H9 (cell line): Measurements from ENCODE around the gene KDM2B. TPM values are rescaled to one million over a fixed set of nuclear protein-coding genes. Genes with fewer than 3 reads are reported as not detected.

ENCODE experiments used
- DNase-seq: peaks from one replicate; pipeline ENCODE4 v3.0.0-alpha.2; 2017
- H2AFZ ChIP-seq: one replicate; pipeline ENCODE4 v1.6.1; 2013; ENCODE audit warnings: mild to moderate bottlenecking, low read length, control low read depth, moderate library complexity
- H2AK5ac ChIP-seq: 2 replicates; pipeline ENCODE4 v1.6.1; 2013; ENCODE audit warnings: low read length, control low read depth, mixed read lengths; ENCODE audit not compliant: insufficient read length
- H2BK120ac ChIP-seq: one replicate; pipeline ENCODE4 v1.6.1; 2013; ENCODE audit warnings: low read depth, mild to moderate bottlenecking, low read length, control low read depth, inconsistent platforms; ENCODE audit not compliant: poor library complexity, severe bottlenecking
- H2BK12ac ChIP-seq: 2 replicates; pipeline ENCODE4 v1.6.1; 2013; ENCODE audit warnings: low read length, control low read depth, mixed read lengths, low read depth; ENCODE audit not compliant: insufficient read length
- H2BK15ac ChIP-seq: 2 replicates; pipeline ENCODE4 v1.6.1; 2013; ENCODE audit warnings: low read depth, low read length, control low read depth
- H2BK20ac ChIP-seq: one replicate; pipeline ENCODE4 v1.6.1; 2013; ENCODE audit warnings: low read depth, mild to moderate bottlenecking, low read length, control low read depth, inconsistent platforms; ENCODE audit not compliant: poor library complexity, severe bottlenecking
- H2BK5ac ChIP-seq: 2 replicates; pipeline ENCODE4 v1.6.1; 2013; ENCODE audit warnings: low read length, control low read depth, mixed read lengths; ENCODE audit not compliant: insufficient read length
- H3K14ac ChIP-seq: 2 replicates; pipeline ENCODE4 v1.6.1; 2013; ENCODE audit warnings: low read length, control low read depth; ENCODE audit not compliant: insufficient read depth
- H3K18ac ChIP-seq: 2 replicates; pipeline ENCODE4 v1.6.1; 2013; ENCODE audit warnings: low read depth, mild to moderate bottlenecking, mixed read lengths, low read length, control low read depth; ENCODE audit not compliant: insufficient read length
- H3K23ac ChIP-seq: 2 replicates; pipeline ENCODE4 v1.6.1; 2013; ENCODE audit warnings: low read length, control low read depth, mixed read lengths, low read depth; ENCODE audit not compliant: insufficient read length
- H3K23me2 ChIP-seq: 2 replicates; pipeline ENCODE4 v1.6.1; 2013; ENCODE audit warnings: low read depth, mild to moderate bottlenecking, mixed read lengths, low read length, control low read depth; ENCODE audit not compliant: insufficient read length, poor library complexity, severe bottlenecking
- H3K27ac ChIP-seq: 2 replicates; pipeline ENCODE4 v1.5.1; 2013; ENCODE audit warnings: low read length, control low read depth, mixed read lengths, low read depth; ENCODE audit not compliant: insufficient read length
- H3K27me3 ChIP-seq: 2 replicates; pipeline ENCODE4 v1.6.1; 2013; ENCODE audit warnings: low read length, control low read depth, inconsistent platforms; ENCODE audit not compliant: insufficient read depth
- H3K4ac ChIP-seq: 2 replicates; pipeline ENCODE4 v1.6.1; 2013; ENCODE audit warnings: low read depth, mild to moderate bottlenecking, control low read depth, inconsistent platforms, low read length, moderate library complexity
- H3K4me1 ChIP-seq: 2 replicates; pipeline ENCODE4 v1.6.1; 2013; ENCODE audit warnings: low read length, control low read depth, inconsistent platforms; ENCODE audit not compliant: insufficient read depth
- H3K4me2 ChIP-seq: 2 replicates; pipeline ENCODE4 v1.6.1; 2013; ENCODE audit warnings: low read length, control low read depth, mixed read lengths; ENCODE audit not compliant: insufficient read length, insufficient read depth
- H3K56ac ChIP-seq: 2 replicates; pipeline ENCODE4 v1.6.1; 2013; ENCODE audit warnings: low read depth, mild to moderate bottlenecking, mixed read lengths, low read length, control low read depth; ENCODE audit not compliant: insufficient read length
- H3K79me1 ChIP-seq: 2 replicates; pipeline ENCODE4 v1.6.1; 2013; ENCODE audit warnings: low read depth, mild to moderate bottlenecking, moderate library complexity, low read length, control low read depth, inconsistent platforms; ENCODE audit not compliant: insufficient read depth, poor library complexity, severe bottlenecking
- H3K79me2 ChIP-seq: 2 replicates; pipeline ENCODE4 v1.6.1; 2013; ENCODE audit warnings: low read length, control low read depth, inconsistent platforms; ENCODE audit not compliant: insufficient read depth
- H3K9ac ChIP-seq: 2 replicates; pipeline ENCODE4 v1.6.1; 2013; ENCODE audit warnings: low read length, control low read depth, mixed read lengths; ENCODE audit not compliant: insufficient read length; ENCODE audit errors: extremely low read depth
- H3K9me3 ChIP-seq: one replicate; pipeline ENCODE4 v1.6.1; 2013; ENCODE audit warnings: low read depth, low read length, inconsistent platforms; ENCODE audit not compliant: control insufficient read depth
- H3T11ph ChIP-seq: one replicate; pipeline ENCODE4 v1.6.1; 2013; ENCODE audit warnings: mild to moderate bottlenecking, low read length, control low read depth, inconsistent platforms
- H4K20me1 ChIP-seq: one replicate; pipeline ENCODE4 v1.6.1; 2013; ENCODE audit not compliant: control insufficient read depth, insufficient read length, insufficient read depth
- H4K5ac ChIP-seq: 2 replicates; pipeline ENCODE4 v1.6.1; 2013; ENCODE audit warnings: low read depth, mild to moderate bottlenecking, mixed read lengths, low read length, control low read depth; ENCODE audit not compliant: insufficient read length
- H4K8ac ChIP-seq: replicated peaks from 2 replicates; pipeline ENCODE4 v1.6.1; 2013; ENCODE audit warnings: low read length, control low read depth, mixed read lengths, low read depth; ENCODE audit not compliant: insufficient read length
- H4K91ac ChIP-seq: 2 replicates; pipeline ENCODE4 v1.6.1; 2013; ENCODE audit warnings: low read depth, mild to moderate bottlenecking, moderate library complexity, mixed read lengths, low read length, control low read depth; ENCODE audit not compliant: insufficient read length
- H3K27ac Mint-ChIP-seq, 3 experiments: 2 replicates in 2 of 3; 3 replicates in 1 of 3; pipeline ENCODE4 v1.8.0; 2020 to 2021; ENCODE audit warnings: mixed read lengths in 3 of 3, mild to moderate bottlenecking in 1 of 3, moderate library complexity in 1 of 3
- H3K27me3 Mint-ChIP-seq: 2 replicates; pipeline ENCODE4 v1.8.0; 2021; ENCODE audit warnings: low read depth, mild to moderate bottlenecking, moderate library complexity, mixed read lengths
- H3K36me3 Mint-ChIP-seq, 3 experiments: 2 replicates in 2 of 3; 3 replicates in 1 of 3; pipeline ENCODE4 v1.8.0; 2020 to 2021; ENCODE audit warnings: low read depth in 3 of 3, mixed read lengths in 3 of 3; ENCODE audit not compliant: insufficient read depth in 1 of 3
- H3K4me1 Mint-ChIP-seq, 2 experiments: 2 replicates each; pipeline ENCODE4 v1.8.0; 2020; ENCODE audit warnings: mixed read lengths in 2 of 2
- H3K4me3 Mint-ChIP-seq, 2 experiments: 2 replicates in 1 of 2; 3 replicates in 1 of 2; pipeline ENCODE4 v1.8.0; 2020 to 2021; ENCODE audit warnings: mild to moderate bottlenecking in 2 of 2, mixed read lengths in 2 of 2, moderate library complexity in 1 of 2
- H3K9me3 Mint-ChIP-seq, 2 experiments: 2 replicates in 1 of 2; 3 replicates in 1 of 2; pipeline ENCODE4 v1.8.0; 2020; ENCODE audit warnings: mild to moderate bottlenecking in 2 of 2, mixed read lengths in 2 of 2, moderate library complexity in 1 of 2
- CTCF ChIP-seq: fragments of 200-600 bp; sonication (generic); conservative IDR thresholded peaks from 3 replicates; pipeline ENCODE4 v1.8.0; 2021; ENCODE audit warnings: antibody characterized with exemption, mild to moderate bottlenecking
- whole genome bisulfite sequencing: extraction: QIAGEN DNeasy Blood & Tissue Kit; methylation state at CpG from one replicate; pipeline ENCODE4 v1.1.7; 2013; ENCODE audit warnings: missing lambda C conversion rate, low lambda C conversion rate, mixed read lengths; ENCODE audit not compliant: insufficient read length; ENCODE audit errors: extremely low coverage; 5-methylcytosine and 5-hydroxymethylcytosine counted together
- total RNA-seq: library from RNA; stranded (reverse); gene quantifications from 2 replicates; pipeline ENCODE4 v1.2.1, GENCODE V29; 2021

The KDM2B gene
- total RNA-seq, 1 experiment from 2014 or later = 143 TPM

GRCh38 chr12:121456551-121456950 lies 124.3 kb downstream of the KDM2B start:
- Mint-ChIP-seq H3K27ac (peak overlapping the region in 2 of 3 experiments; percentile 81 to 82; a peak in 4 of 7 replicates), H3K27me3 (no peaks in the 10 kb centered on the region), H3K36me3 (peaks cover 13 to 32% (median 15%) of the 10 kb centered on the region in 3 experiments; a peak in 6 of 7 replicates), H3K9me3 (peaks cover 0 to 2% of the 10 kb centered on the region in 2 experiments; a peak in 1 of 5 replicates), H3K4me3 (no peak overlapping the region), H3K4me1 (peaks cover 11 to 20% of the 10 kb centered on the region in 2 experiments; a peak in 3 of 4 replicates)
- H3K18ac ChIP-seq = no peak overlapping the region
- TF ChIP-seq CTCF = no peak
- peaks cover 17% of the 10 kb centered on the region for H3K79me1 ChIP-seq
- no peak overlapping the region for H3K23ac ChIP-seq
- H2BK20ac ChIP-seq = no peak overlapping the region
- no peak overlapping the region for H3K27ac ChIP-seq
- no peak overlapping the region for H4K5ac ChIP-seq
- H4K8ac ChIP-seq = no peak overlapping the region
- no peak overlapping the region for H3K14ac ChIP-seq
- H3T11ph ChIP-seq = no peak overlapping the region
- no peaks in the 10 kb centered on the region for H4K20me1 ChIP-seq
- no peak overlapping the region for H4K91ac ChIP-seq
- no peak overlapping the region for H3K4me2 ChIP-seq
- H2AFZ ChIP-seq = no peak overlapping the region
- DNase-seq = no peak
- peaks cover 16% of the 10 kb centered on the region; the same call in 1 of the 2 replicates for H3K79me2 ChIP-seq
- no peaks in the 10 kb centered on the region for H3K27me3 ChIP-seq
- no peaks in the 10 kb centered on the region for H3K23me2 ChIP-seq
- H2BK15ac ChIP-seq = no peak overlapping the region
- no peak overlapping the region for H2AK5ac ChIP-seq
- no peak overlapping the region for H3K56ac ChIP-seq
- no peaks in the 10 kb centered on the region for H3K4me1 ChIP-seq
- H2BK12ac ChIP-seq = no peak overlapping the region
- H2BK120ac ChIP-seq = no peak overlapping the region
- H3K9me3 ChIP-seq = no peaks in the 10 kb centered on the region
- no peak overlapping the region for H3K9ac ChIP-seq
- WGBS = no CpG with 5 or more reads among the region's 8 CpGs
- H2BK5ac ChIP-seq = no peak overlapping the region
- H3K4ac ChIP-seq = no peak overlapping the region
